IMR-90 (cell line): ENCODE data around the gene OR2A7. TPM values are rescaled to one million over a fixed set of nuclear protein-coding genes. Genes with fewer than 3 reads are reported as not detected.
"Not testable (repeated sequence)": the region's sequence is repeated elsewhere in the genome, so short reads cannot be mapped to it uniquely, and the experiment has no call there.

Experiments
- ATAC-seq: fragments of 200-7000 bp; cut with Tn5 transposase; 2 replicates; pipeline ENCODE4 v1.9.1; 2020; ENCODE audit warnings: low read depth, mild to moderate bottlenecking, moderate library complexity
- BruUV-seq: library from RNA; stranded (reverse); fragments of 400-500 nt; replicated peaks from 2 replicates; lab custom pipeline; 2021; lab: Mats Ljungman, UMichigan
- CTCF ChIA-PET: fragments of 300-600 bp; formaldehyde crosslinking; extraction: SDS; loops from one replicate; lab custom pipeline; 2021; ENCODE audit warnings: antibody characterized with exemption; lab: Yijun Ruan, JAX
- POLR2A ChIA-PET: fragments of 300-600 bp; sonication (Branson Sonifier 250); formaldehyde crosslinking; loops from one replicate; lab custom pipeline; 2022; ENCODE audit warnings: antibody characterized with exemption; ENCODE audit not compliant: unreplicated experiment; lab: Charles Lee
- DNase-seq: peaks from one replicate; pipeline ENCODE4 v3.0.0; 2013
- H2AFZ ChIP-seq: replicated peaks from 2 replicates; pipeline ENCODE3; 2013; ENCODE audit warnings: low read length, mild to moderate bottlenecking; ENCODE audit not compliant: poor library complexity
- H2AK5ac ChIP-seq: 2 replicates; pipeline ENCODE4 v1.6.1; 2013; ENCODE audit warnings: low read depth, low read length, inconsistent platforms
- H2AK9ac ChIP-seq: replicated peaks from 2 replicates; pipeline ENCODE3; 2013; ENCODE audit warnings: mild to moderate bottlenecking, low read depth, low read length, moderate library complexity; ENCODE audit not compliant: poor library complexity
- H2BK120ac ChIP-seq: 2 replicates; pipeline ENCODE4 v1.6.1; 2013; ENCODE audit warnings: low read depth, low read length, inconsistent platforms
- H2BK15ac ChIP-seq: 3 replicates; pipeline ENCODE4 v1.6.1; 2013; ENCODE audit warnings: low read depth, low read length, inconsistent platforms
- H2BK20ac ChIP-seq: 2 replicates; pipeline ENCODE4 v1.6.1; 2013; ENCODE audit warnings: low read depth, mild to moderate bottlenecking, inconsistent platforms, low read length, moderate library complexity
- H2BK5ac ChIP-seq: 2 replicates; pipeline ENCODE4 v1.6.1; 2013; ENCODE audit warnings: mild to moderate bottlenecking, low read depth, low read length, inconsistent platforms; ENCODE audit not compliant: poor library complexity, severe bottlenecking
- H3K14ac ChIP-seq: replicated peaks from 2 replicates; pipeline ENCODE4 v1.6.1; 2013; ENCODE audit warnings: low read depth, low read length, inconsistent platforms
- H3K18ac ChIP-seq: 2 replicates; pipeline ENCODE4 v1.6.1; 2013; ENCODE audit warnings: low read depth, low read length, control low read depth
- H3K23ac ChIP-seq: 2 replicates; pipeline ENCODE4 v1.6.1; 2013; ENCODE audit warnings: low read depth, low read length, inconsistent platforms
- H3K27ac ChIP-seq: 2 replicates; pipeline ENCODE4 v1.5.1; 2013; ENCODE audit warnings: mild to moderate bottlenecking, control low read depth, low read length; ENCODE audit not compliant: insufficient read depth
- H3K27me3 ChIP-seq: 2 replicates; pipeline ENCODE4 v1.6.1; 2013; ENCODE audit warnings: low read length; ENCODE audit not compliant: control insufficient read depth, insufficient read depth
- H3K36me3 ChIP-seq: 2 replicates; pipeline ENCODE4 v1.6.1; 2013; ENCODE audit warnings: low read length, mixed read lengths; ENCODE audit not compliant: control insufficient read depth, insufficient read depth
- H3K4ac ChIP-seq: 2 replicates; pipeline ENCODE4 v1.6.1; 2013; ENCODE audit warnings: low read depth, low read length, inconsistent platforms
- H3K4me1 ChIP-seq: 2 replicates; pipeline ENCODE4 v1.6.1; 2013; ENCODE audit warnings: low read length, mixed read lengths; ENCODE audit not compliant: control insufficient read depth, insufficient read depth
- H3K4me2 ChIP-seq: 2 replicates; pipeline ENCODE4 v1.6.1; 2013; ENCODE audit warnings: low read depth, mild to moderate bottlenecking, control low read depth, low read length, moderate library complexity
- H3K4me3 ChIP-seq: 2 replicates; pipeline ENCODE4 v1.5.1; 2013; ENCODE audit warnings: low read depth, mild to moderate bottlenecking, control low read depth, low read length, moderate library complexity; ENCODE audit not compliant: insufficient read depth
- H3K56ac ChIP-seq: 2 replicates; pipeline ENCODE4 v1.6.1; 2013; ENCODE audit warnings: low read length, inconsistent platforms; ENCODE audit not compliant: insufficient read depth; ENCODE audit errors: extremely low read depth
- H3K79me1 ChIP-seq, 2 experiments: 2 replicates each; pipeline ENCODE4 v1.6.1; 2013; ENCODE audit warnings: low read length in 2 of 2, inconsistent platforms in 1 of 2, low read depth in 1 of 2
- H3K9ac ChIP-seq: 2 replicates; pipeline ENCODE4 v1.6.1; 2013; ENCODE audit warnings: low read depth, low read length, control low read depth
- H3K9me1 ChIP-seq: 2 replicates; pipeline ENCODE4 v1.6.1; 2013; ENCODE audit warnings: low read length, inconsistent platforms; ENCODE audit not compliant: insufficient read depth
- H3K9me3 ChIP-seq: 2 replicates; pipeline ENCODE4 v1.6.1; 2013; ENCODE audit warnings: low read length; ENCODE audit not compliant: control insufficient read depth, insufficient read depth
- H4K20me1 ChIP-seq: 2 replicates; pipeline ENCODE4 v1.6.1; 2013; ENCODE audit warnings: low read length, inconsistent platforms; ENCODE audit not compliant: insufficient read depth
- H4K5ac ChIP-seq: 2 replicates; pipeline ENCODE4 v1.6.1; 2013; ENCODE audit warnings: mild to moderate bottlenecking, low read depth, low read length, control low read depth
- H4K8ac ChIP-seq, 2 experiments: 2 replicates each; pipeline ENCODE4 v1.6.1; 2013; ENCODE audit warnings: low read depth in 2 of 2, low read length in 2 of 2, control low read depth in 1 of 2, inconsistent platforms in 1 of 2
- H4K91ac ChIP-seq: 2 replicates; pipeline ENCODE4 v1.6.1; 2013; ENCODE audit warnings: low read depth, low read length, inconsistent platforms; ENCODE audit not compliant: insufficient read depth
- WGBS, 2 experiments: methylation state at CpG; one replicate each; pipeline versions ENCODE4 v1.1.5 to v1.1.7; 2013; ENCODE audit warnings: missing lambda C conversion rate in 2 of 2; ENCODE audit not compliant: insufficient read length in 1 of 2; ENCODE audit errors: extremely low coverage in 2 of 2; 5-methylcytosine and 5-hydroxymethylcytosine counted together
- dilution Hi-C: fragments of 300-500 bp; cut with HindIII; formaldehyde crosslinking; loops from one replicate; pipeline ENCODE4 v1.14.3; 2018; ENCODE audit warnings: low sequenced_read_pairs; ENCODE audit not compliant: unreplicated experiment
- in situ Hi-C: fragments of 300-500 bp; cut with MboI; formaldehyde crosslinking; loops from 3 replicates; pipeline ENCODE4 v1.14.3; 2019; ENCODE audit warnings: low sequenced_read_pairs, inconsistent platforms, mixed read lengths
- intact Hi-C: fragments of 100-400 bp; cut with micrococcal nuclease; formaldehyde crosslinking; loops from 2 replicates; pipeline ENCODE4 v1.10.0; 2022
- polyA plus RNA-seq, 3 experiments: library from polyadenylated mRNA; depleted of rRNA; stranded (reverse); fragments of >200 nt; gene quantifications; 2 replicates each; pipeline ENCODE4 v1.2.3, GENCODE V29; 2012; ENCODE audit warnings: low replicate concordance in 1 of 3
- total RNA-seq: library from RNA; depleted of rRNA; stranded (reverse); fragments of >200 nt; gene quantifications from 2 replicates; pipeline ENCODE4 v1.2.3, GENCODE V29; 2012

The OR2A7 gene
- total and polyA plus RNA-seq, 2 of the 4 experiments (the other 2 are of a cell fraction) = not detected

DNA sequence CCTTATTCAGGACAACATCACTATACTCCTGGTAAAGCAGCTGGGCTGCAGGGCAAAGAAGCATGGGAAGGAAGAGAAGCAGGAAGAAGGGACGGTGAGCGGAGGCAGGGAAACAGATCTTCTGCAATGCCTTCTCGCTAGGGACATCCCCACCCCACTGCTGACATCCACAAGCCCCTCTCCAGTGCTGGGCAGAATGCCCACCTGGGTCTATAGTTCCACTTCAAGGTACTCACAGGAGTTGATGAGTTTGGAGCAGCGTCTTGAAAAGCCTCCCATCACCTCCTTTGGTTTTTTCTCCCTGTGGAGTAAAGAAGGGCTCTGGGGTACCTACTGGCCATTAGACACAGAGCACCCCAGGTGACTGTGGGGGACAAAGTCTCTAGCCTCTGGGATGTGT lies 17.9 kb upstream of the OR2A7 start:
- H4K20me1 ChIP-seq, H3K4me1 ChIP-seq, H3K9me3 ChIP-seq, H2BK120ac ChIP-seq, dilution Hi-C loops, CTCF ChIA-PET, H3K18ac ChIP-seq, H2AK9ac ChIP-seq, BruUV-seq, H3K14ac ChIP-seq, H3K56ac ChIP-seq, H2AK5ac ChIP-seq, H3K4ac ChIP-seq, H3K79me1 ChIP-seq, H2BK15ac ChIP-seq, H4K5ac ChIP-seq, intact Hi-C loops, H2BK20ac ChIP-seq, H2AFZ ChIP-seq, DNase-seq, ATAC-seq, H2BK5ac ChIP-seq, H3K9ac ChIP-seq, H3K4me3 ChIP-seq, H3K23ac ChIP-seq, H3K9me1 ChIP-seq, in situ Hi-C loops, POLR2A ChIA-PET, H4K8ac ChIP-seq, H3K27me3 ChIP-seq, H4K91ac ChIP-seq, H3K4me2 ChIP-seq, H3K36me3 ChIP-seq, H3K27ac ChIP-seq: not testable (repeated sequence)
- no CpG with 5 or more reads among the region's 4 CpGs for WGBS, 2 experiments

DNA sequence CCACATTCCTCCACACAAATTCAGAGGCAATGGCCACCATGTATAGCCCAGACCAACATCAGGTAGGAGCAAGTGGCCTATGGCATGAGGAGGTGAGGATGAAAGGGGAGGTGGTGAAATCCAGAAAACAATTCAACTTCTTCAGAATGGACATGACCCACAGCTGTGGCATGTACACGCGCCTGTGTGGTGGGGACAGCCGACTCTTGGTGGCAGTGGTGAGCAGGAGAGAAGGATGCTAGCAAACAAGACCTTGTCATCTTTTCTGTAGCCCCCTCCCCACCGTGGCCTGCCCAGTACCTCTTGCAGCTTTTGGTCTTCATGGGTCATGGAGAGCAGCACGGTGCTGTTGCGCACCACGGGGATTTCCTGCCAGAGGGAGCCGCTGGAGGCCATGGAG lies 17.4 kb upstream of the OR2A7 start:
- H2AK5ac ChIP-seq, H2BK120ac ChIP-seq, POLR2A ChIA-PET, intact Hi-C loops, H3K18ac ChIP-seq, H3K56ac ChIP-seq, H2BK5ac ChIP-seq, H4K5ac ChIP-seq, DNase-seq, H3K4me3 ChIP-seq, in situ Hi-C loops, H4K20me1 ChIP-seq, H3K36me3 ChIP-seq, ATAC-seq, H3K9me1 ChIP-seq, H3K9ac ChIP-seq, H3K27ac ChIP-seq, H4K91ac ChIP-seq, H3K9me3 ChIP-seq, H4K8ac ChIP-seq, CTCF ChIA-PET, H2AK9ac ChIP-seq, H2AFZ ChIP-seq, H2BK15ac ChIP-seq, H3K27me3 ChIP-seq, H3K4ac ChIP-seq, dilution Hi-C loops, H3K4me2 ChIP-seq, H3K4me1 ChIP-seq, BruUV-seq, H2BK20ac ChIP-seq, H3K23ac ChIP-seq, H3K14ac ChIP-seq, H3K79me1 ChIP-seq: not testable (repeated sequence)
- no CpG with 5 or more reads among the region's 8 CpGs for WGBS, 2 experiments
